OCI-LY3 (cell line): ENCODE data around the gene PAK1.

Experiments
- EZH2phosphoT487 ChIP-seq: fragments of 200-600 bp; shearing (Covaris generic); IDR thresholded peaks from 2 replicates; pipeline ENCODE4 v1.6.1; 2018; ENCODE audit warnings: antibody characterized with exemption, mixed run types, low read depth
- TF ChIP-seq, protein P1 (sequence below): fragments of 200-600, 300-600 bp; sonication (generic); IDR thresholded peaks from 2 replicates; pipeline ENCODE4 v1.5.1; 2014; ENCODE audit warnings: antibody characterized with exemption, low read length, low read depth

DNA sequence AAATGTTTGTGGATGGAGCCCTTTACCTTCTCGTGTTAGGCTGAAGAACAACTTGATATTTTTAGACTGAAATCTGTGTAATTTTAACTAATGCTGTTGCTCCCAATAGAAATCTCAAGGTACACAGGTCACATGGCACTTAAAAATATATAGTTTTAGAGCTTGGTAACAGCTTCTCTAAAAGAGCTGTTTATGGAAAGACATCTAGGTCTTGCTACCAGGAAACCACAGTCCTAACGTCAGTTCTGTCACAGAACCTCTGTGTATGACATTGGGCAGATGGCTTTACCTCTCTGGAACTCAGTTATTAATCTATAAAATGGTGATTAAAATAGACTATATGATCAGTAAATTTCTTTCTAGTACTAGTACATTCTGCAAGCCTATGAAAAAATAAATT lies 35.4 kb downstream of the PAK1 start:
- TF ChIP-seq, protein P1, sequence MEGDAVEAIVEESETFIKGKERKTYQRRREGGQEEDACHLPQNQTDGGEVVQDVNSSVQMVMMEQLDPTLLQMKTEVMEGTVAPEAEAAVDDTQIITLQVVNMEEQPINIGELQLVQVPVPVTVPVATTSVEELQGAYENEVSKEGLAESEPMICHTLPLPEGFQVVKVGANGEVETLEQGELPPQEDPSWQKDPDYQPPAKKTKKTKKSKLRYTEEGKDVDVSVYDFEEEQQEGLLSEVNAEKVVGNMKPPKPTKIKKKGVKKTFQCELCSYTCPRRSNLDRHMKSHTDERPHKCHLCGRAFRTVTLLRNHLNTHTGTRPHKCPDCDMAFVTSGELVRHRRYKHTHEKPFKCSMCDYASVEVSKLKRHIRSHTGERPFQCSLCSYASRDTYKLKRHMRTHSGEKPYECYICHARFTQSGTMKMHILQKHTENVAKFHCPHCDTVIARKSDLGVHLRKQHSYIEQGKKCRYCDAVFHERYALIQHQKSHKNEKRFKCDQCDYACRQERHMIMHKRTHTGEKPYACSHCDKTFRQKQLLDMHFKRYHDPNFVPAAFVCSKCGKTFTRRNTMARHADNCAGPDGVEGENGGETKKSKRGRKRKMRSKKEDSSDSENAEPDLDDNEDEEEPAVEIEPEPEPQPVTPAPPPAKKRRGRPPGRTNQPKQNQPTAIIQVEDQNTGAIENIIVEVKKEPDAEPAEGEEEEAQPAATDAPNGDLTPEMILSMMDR = no peak
- no peak for TF ChIP-seq EZH2phosphoT487
